Mucosa of rectum (tissue), 2 donors: Measurements from ENCODE around the gene DMD.

Experiments
- H3K27ac ChIP-seq, 2 donors: one replicate each; pipeline ENCODE4 v1.7.0; 2013; ENCODE audit warnings: inconsistent platforms in 2 of 2, low read depth in 2 of 2, low read length in 2 of 2
- H3K27me3 ChIP-seq, 2 donors: one replicate each; pipeline ENCODE4 v1.7.0; 2013; ENCODE audit warnings: low read length in 2 of 2; ENCODE audit not compliant: control insufficient read depth in 2 of 2, insufficient read depth in 2 of 2
- H3K36me3 ChIP-seq, 2 donors: one replicate each; pipeline ENCODE4 v1.7.0; 2013; ENCODE audit warnings: low read length in 2 of 2; ENCODE audit not compliant: control insufficient read depth in 2 of 2, insufficient read depth in 2 of 2
- H3K4me1 ChIP-seq, 2 donors: one replicate each; pipeline ENCODE4 v1.7.0; 2013; ENCODE audit warnings: low read length in 2 of 2, mild to moderate bottlenecking in 1 of 2; ENCODE audit not compliant: control insufficient read depth in 2 of 2, insufficient read depth in 2 of 2
- H3K4me3 ChIP-seq, 2 donors: one replicate each; pipeline ENCODE4 v1.7.0; 2013; ENCODE audit warnings: low read length in 2 of 2
- H3K9ac ChIP-seq, 2 donors: one replicate each; pipeline ENCODE4 v1.7.0; 2013; ENCODE audit warnings: low read length in 2 of 2, low read depth in 1 of 2, mild to moderate bottlenecking in 1 of 2
- H3K9me3 ChIP-seq, 2 donors: one replicate each; pipeline ENCODE4 v1.7.0; 2013; ENCODE audit warnings: low read length in 2 of 2; ENCODE audit not compliant: control insufficient read depth in 2 of 2
- donor health status: healthy.
- donor health status: Normal muscosa, but diverticular disease.

DMD gene

GRCh38 chrX:31545191-31545590 lies 1666.2 kb downstream of the DMD start:
- Histone ChIP-seq H3K4me1 (no peaks in the 10 kb centered on the region), H3K36me3 (no peaks in the 10 kb centered on the region), H3K27me3 (no peaks in the 10 kb centered on the region), H3K27ac (no peak overlapping the region), H3K4me3 (no peak overlapping the region), H3K9me3 (no peaks in the 10 kb centered on the region), H3K9ac (no peak overlapping the region)

- Histone ChIP-seq H3K27me3 (no peaks in the 10 kb centered on the region), H3K4me3 (no peak overlapping the region), H3K9ac (no peak overlapping the region), H3K27ac (no peak overlapping the region), H3K4me1 (no peaks in the 10 kb centered on the region), H3K9me3 (no peaks in the 10 kb centered on the region), H3K36me3 (no peaks in the 10 kb centered on the region)
Measured at GRCh38 chrX:31543634-31544033, 1667.7 kb downstream of the DMD start.

- H3K9me3 ChIP-seq: no peaks in the 10 kb centered on the region
- H3K9ac ChIP-seq: no peak overlapping the region
- H3K4me3 ChIP-seq: no peak overlapping the region
- H3K4me1 ChIP-seq: no peaks in the 10 kb centered on the region
- no peaks in the 10 kb centered on the region for H3K27me3 ChIP-seq
- no peak overlapping the region for H3K27ac ChIP-seq
- H3K36me3 ChIP-seq: no peaks in the 10 kb centered on the region
Measured at GRCh38 chrX:31542566-31542965, 1668.8 kb downstream of the DMD start.

GRCh38 chrX:31540313-31540712 lies 1671.0 kb downstream of the DMD start:
- Histone ChIP-seq H3K4me1 (no peaks in the 10 kb centered on the region), H3K27me3 (no peaks in the 10 kb centered on the region), H3K9me3 (no peaks in the 10 kb centered on the region), H3K9ac (no peak overlapping the region), H3K36me3 (no peaks in the 10 kb centered on the region), H3K27ac (no peak overlapping the region), H3K4me3 (no peak overlapping the region)

DNA sequence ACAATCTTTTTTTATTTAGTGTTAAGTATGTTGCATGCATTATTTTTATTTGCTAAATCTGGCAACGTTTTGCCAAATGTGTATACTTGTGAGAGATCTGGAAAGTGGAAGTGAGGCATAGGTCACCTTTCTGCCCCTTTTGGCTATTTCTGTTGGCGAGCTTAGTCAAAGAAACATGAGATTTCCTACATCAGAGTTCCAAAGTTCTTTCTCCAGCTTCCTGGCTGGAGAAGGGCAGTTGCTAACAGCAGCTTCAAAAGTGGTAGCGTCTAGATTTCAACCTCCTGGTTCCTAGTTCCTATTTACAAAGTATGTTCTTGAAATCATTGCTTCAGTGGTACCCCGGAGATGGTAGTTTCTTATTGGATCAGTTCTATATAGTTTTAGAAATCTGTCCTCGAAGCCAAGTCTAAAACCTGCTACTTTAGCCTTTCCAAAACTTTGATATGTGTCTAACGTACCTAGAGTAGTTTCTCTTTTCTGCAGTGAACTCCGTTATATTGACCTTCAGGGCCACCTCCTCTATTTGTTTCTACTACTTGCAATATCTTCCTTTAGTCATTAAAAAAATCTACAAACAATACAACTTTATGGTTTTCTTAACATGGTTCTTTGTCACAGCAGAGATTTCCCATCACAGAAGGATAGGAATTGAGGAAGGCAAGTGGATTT lies 1683.8 kb downstream of the DMD start:
- H3K27me3 ChIP-seq: no peaks in the 10 kb centered on the region
- no peaks in the 10 kb centered on the region for H3K36me3 ChIP-seq
- no peak overlapping the region for H3K4me3 ChIP-seq
- H3K27ac ChIP-seq: no peak overlapping the region
- no peaks in the 10 kb centered on the region for H3K4me1 ChIP-seq
- no peaks in the 10 kb centered on the region for H3K9me3 ChIP-seq
- H3K9ac ChIP-seq: no peak overlapping the region

- Histone ChIP-seq H3K36me3 (no peaks in the 10 kb centered on the region), H3K4me1 (no peaks in the 10 kb centered on the region)
Measured at GRCh38 chrX:31523884-31524536, 1687.3 kb downstream of the DMD start.

GRCh38 chrX:31522760-31523159 lies 1688.6 kb downstream of the DMD start:
- H3K4me1 ChIP-seq: no peaks in the 10 kb centered on the region
- no peak overlapping the region for H3K4me3 ChIP-seq
- no peaks in the 10 kb centered on the region for H3K27me3 ChIP-seq
- H3K9me3 ChIP-seq: no peaks in the 10 kb centered on the region
- H3K36me3 ChIP-seq: no peaks in the 10 kb centered on the region
- H3K9ac ChIP-seq: no peak overlapping the region
- no peak overlapping the region for H3K27ac ChIP-seq

More at GRCh38 chrX:31523884-31524536, 1687.3 kb downstream of the DMD start:
- no peaks in the 10 kb centered on the region for H3K9me3 ChIP-seq
- no peak overlapping the region for H3K27ac ChIP-seq
- no peaks in the 10 kb centered on the region for H3K27me3 ChIP-seq
- no peak overlapping the region for H3K9ac ChIP-seq
- H3K4me3 ChIP-seq: no peak overlapping the region

DNA sequence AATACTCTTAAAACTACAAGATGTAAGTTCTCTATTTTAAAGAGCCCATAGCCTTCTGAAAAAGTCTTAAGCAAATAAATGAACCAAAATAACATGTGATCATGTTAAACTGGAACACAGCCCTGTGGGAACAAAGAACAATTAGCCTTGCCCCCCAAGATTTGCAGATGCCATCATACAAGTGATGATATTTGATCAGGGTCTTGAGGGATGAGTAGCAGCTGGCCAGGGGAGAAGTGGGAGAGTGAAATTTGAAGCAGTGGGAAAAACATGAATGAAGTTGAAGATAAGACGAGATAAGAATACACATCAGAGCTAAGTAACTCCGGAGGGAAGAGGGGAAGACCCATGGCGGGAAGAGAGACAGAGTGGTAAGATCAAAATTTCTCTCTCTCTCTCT lies 1689.4 kb downstream of the DMD start:
- Histone ChIP-seq H3K9me3 (no peaks in the 10 kb centered on the region), H3K36me3 (no peaks in the 10 kb centered on the region), H3K4me1 (no peaks in the 10 kb centered on the region), H3K27ac (no peak overlapping the region), H3K9ac (no peak overlapping the region), H3K4me3 (no peak overlapping the region), H3K27me3 (no peaks in the 10 kb centered on the region)

GRCh38 chrX:31516527-31516926 lies 1694.8 kb downstream of the DMD start:
- no peaks in the 10 kb centered on the region for H3K36me3 ChIP-seq
- no peak overlapping the region for H3K9ac ChIP-seq
- no peaks in the 10 kb centered on the region for H3K4me1 ChIP-seq
- no peak overlapping the region for H3K4me3 ChIP-seq
- no peaks in the 10 kb centered on the region for H3K27me3 ChIP-seq
- H3K9me3 ChIP-seq: no peaks in the 10 kb centered on the region
- H3K27ac ChIP-seq: no peak overlapping the region

DNA sequence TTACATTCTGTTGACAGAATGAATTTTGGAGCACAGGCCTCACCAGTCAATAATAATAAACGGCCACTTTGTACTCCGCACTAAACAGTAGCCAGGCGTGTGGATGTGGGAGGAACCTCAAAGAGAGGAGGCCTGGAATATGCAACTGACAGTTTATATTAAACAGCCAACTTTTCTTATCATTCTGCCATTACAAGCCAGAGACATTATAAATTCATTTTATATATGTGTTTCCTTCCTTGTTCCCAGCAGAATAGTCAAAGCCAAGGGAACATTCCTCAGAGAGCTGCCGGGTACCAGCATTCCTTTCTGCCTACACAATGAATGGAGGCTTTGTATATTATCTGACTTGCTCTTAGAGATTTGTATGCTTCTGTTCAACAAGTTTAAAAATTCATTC lies 1703.0 kb downstream of the DMD start:
- H3K4me3 ChIP-seq: no peak overlapping the region
- no peaks in the 10 kb centered on the region for H3K9me3 ChIP-seq
- H3K27ac ChIP-seq: no peak overlapping the region
- H3K9ac ChIP-seq: no peak overlapping the region
- no peaks in the 10 kb centered on the region for H3K36me3 ChIP-seq
- H3K4me1 ChIP-seq: no peaks in the 10 kb centered on the region
- no peaks in the 10 kb centered on the region for H3K27me3 ChIP-seq
